ENCODE results near the gene GMNC.
"Not testable (repeated sequence)": the region's sequence is repeated elsewhere in the genome, so short reads cannot be mapped to it uniquely, and the experiment has no call there.

Gene GMNC

DNA sequence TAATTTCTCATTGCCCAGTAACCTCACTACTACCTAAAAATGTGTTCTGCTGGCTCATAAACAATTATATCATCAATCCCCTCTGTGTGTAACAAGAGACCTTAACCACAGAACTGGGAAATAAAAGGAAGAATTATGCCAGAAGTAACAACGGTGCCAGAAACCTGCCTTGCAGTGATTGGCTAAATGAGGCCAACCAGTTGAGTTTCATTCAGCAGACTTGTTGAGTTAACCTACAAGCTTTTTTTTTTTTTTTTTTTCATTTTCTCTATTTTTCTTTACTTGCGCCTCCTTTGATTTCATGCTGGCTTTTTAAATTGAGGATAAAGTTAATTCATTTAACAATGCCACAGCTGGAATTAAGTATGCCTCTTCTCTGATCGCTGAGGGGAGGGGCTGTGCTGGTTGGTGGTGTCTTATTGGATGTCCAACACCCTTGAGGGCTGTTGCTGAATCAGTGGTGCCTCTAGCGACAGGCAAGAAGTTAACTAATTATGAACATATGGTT is 30.0 kb upstream of the GMNC start:
- no peaks in the 10 kb centered on the region for H3K27me3 ChIP-seq (replicated peaks; ENCODE audit: control insufficient read depth, insufficient read depth, low read length)
- DNase-seq (ENCODE audit: extremely low read depth, insufficient read length): no peak

DNA sequence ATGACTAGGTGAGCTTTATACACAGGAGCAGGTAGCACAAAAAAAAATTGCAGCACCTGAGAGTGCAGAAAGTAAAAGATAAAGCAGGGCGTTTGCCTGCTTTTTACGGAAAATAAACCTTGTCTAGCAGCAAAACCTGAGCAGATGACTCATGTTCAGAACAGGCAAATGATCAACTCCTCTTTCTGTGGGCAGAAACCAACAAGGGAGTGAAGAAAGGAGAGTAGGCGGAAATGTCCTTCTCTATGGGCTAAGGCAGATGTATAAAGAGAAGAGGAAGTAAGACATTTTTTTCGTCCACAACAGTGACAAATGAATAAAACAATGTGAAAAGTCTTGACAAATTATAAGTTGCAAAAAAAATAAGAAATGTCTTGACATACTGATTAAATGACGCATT is 24.5 kb upstream of the GMNC start:
- no peaks in the 10 kb centered on the region for H3K36me3 ChIP-seq (ENCODE audit: control insufficient read depth, insufficient read depth, low read length)
- DNase-seq (ENCODE audit: extremely low read depth, insufficient read length): no peak
- TF ChIP-seq, protein P1, sequence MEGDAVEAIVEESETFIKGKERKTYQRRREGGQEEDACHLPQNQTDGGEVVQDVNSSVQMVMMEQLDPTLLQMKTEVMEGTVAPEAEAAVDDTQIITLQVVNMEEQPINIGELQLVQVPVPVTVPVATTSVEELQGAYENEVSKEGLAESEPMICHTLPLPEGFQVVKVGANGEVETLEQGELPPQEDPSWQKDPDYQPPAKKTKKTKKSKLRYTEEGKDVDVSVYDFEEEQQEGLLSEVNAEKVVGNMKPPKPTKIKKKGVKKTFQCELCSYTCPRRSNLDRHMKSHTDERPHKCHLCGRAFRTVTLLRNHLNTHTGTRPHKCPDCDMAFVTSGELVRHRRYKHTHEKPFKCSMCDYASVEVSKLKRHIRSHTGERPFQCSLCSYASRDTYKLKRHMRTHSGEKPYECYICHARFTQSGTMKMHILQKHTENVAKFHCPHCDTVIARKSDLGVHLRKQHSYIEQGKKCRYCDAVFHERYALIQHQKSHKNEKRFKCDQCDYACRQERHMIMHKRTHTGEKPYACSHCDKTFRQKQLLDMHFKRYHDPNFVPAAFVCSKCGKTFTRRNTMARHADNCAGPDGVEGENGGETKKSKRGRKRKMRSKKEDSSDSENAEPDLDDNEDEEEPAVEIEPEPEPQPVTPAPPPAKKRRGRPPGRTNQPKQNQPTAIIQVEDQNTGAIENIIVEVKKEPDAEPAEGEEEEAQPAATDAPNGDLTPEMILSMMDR (IDR thresholded peaks at IDR 0.05; ENCODE audit: insufficient read depth, low read length, poor library complexity, severe bottlenecking): no peak
- no peak overlapping the region for H3K4me3 ChIP-seq (replicated peaks; ENCODE audit: low read depth, low read length)
- no peaks in the 10 kb centered on the region for H3K27me3 ChIP-seq (replicated peaks; ENCODE audit: control insufficient read depth, insufficient read depth, low read length)

More for the DNA sequence above, 30.0 kb upstream of the GMNC start:
- no peaks in the 10 kb centered on the region for H3K36me3 ChIP-seq (ENCODE audit: control insufficient read depth, insufficient read depth, low read length)
- TF ChIP-seq, protein P1 (IDR thresholded peaks at IDR 0.05; ENCODE audit: insufficient read depth, low read length, poor library complexity, severe bottlenecking): no peak
- no peak overlapping the region for H3K4me3 ChIP-seq (replicated peaks; ENCODE audit: low read depth, low read length)

DNA sequence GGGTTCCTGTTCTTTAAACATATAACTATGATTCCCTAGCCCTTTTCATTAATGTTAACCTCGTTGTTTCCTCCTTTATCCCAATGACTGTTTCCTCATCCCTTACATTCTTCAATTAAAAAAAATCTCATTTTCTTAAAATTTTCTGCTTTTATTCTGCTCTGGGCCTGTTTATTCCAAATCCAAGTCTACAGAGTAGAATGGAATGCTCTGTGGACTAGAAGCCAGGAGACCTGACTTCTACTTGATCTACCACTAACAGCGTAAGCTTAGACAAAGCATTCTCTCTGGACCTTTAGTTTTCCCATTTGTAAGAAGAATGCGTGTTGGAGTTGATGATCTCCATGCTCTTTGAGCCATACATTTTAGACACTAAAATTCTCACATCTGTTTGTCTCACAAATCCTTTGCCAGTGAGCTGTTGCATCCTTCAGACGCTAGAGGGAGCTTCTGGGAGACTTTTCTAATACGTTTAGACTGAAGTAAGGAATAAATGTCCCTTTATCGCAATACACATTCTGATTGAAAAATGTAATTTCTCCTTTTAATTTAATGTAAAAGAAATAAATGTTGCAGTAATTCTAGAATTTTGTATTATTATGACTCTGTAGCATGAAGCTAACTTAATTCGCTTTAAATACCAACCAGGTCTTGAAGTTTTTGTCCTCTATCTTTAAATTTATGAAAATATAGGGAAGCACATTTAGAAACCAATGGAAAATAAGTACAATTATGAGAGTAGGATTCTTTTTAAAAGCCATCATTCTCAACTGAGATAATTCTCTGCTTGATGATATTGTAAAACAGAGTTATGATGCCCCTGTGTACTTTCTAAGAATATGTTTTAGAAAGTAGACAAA is 21.7 kb upstream of the GMNC start:
- TF ChIP-seq, protein P1 (IDR thresholded peaks at IDR 0.05; ENCODE audit: insufficient read depth, low read length, poor library complexity, severe bottlenecking): peak; percentile 92
- H3K36me3 ChIP-seq (ENCODE audit: control insufficient read depth, insufficient read depth, low read length): no peaks in the 10 kb centered on the region
- no peak overlapping the region for H3K4me3 ChIP-seq (replicated peaks; ENCODE audit: low read depth, low read length)
- H3K27me3 ChIP-seq (replicated peaks; ENCODE audit: control insufficient read depth, insufficient read depth, low read length): no peaks in the 10 kb centered on the region
- DNase-seq (ENCODE audit: extremely low read depth, insufficient read length): peak; percentile 9

DNA sequence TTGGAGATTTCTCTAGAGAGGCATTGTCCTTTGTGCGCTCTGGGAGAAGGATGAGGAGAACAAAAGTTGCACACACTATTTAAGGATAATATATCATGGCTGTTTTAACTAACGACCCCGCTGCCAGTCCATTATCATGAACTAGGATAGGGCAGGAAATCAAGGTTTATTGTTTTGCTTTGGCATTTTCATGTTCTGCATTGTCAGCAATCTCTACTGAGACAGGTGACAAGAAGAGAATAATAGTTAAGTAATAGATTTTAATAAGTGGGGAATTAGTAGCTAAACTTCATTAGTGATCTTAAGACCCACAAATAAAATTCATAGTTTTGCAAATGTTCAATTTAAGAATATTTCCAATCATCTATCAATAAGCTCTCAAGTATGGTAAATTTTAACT is 20.6 kb upstream of the GMNC start:
- no peaks in the 10 kb centered on the region for H3K27me3 ChIP-seq (replicated peaks; ENCODE audit: control insufficient read depth, insufficient read depth, low read length)
- no peak overlapping the region for H3K4me3 ChIP-seq (replicated peaks; ENCODE audit: low read depth, low read length)
- TF ChIP-seq, protein P1 (IDR thresholded peaks at IDR 0.05; ENCODE audit: insufficient read depth, low read length, poor library complexity, severe bottlenecking): no peak
- H3K36me3 ChIP-seq (ENCODE audit: control insufficient read depth, insufficient read depth, low read length): no peaks in the 10 kb centered on the region
- DNase-seq (ENCODE audit: extremely low read depth, insufficient read length): no peak

DNA sequence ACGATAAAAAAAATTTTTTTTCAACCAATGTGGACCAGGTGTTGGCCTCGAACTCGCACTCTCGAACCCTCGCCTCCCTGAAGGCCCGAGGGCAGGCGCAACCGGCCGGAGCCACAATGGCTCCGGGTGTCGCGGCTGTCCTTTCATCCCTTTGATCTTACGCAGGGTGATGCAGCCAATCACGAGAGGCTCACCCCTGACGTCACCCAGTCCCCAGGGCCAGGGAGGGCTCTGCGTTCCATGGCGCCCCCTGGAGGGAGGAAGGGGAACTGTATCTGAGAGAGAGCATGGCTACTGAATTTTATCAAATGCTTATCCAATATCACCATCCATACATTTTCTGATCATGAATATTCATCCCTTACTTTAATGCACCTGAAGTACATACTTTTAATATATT is 15.4 kb upstream of the GMNC start:
- TF ChIP-seq, protein P1 (IDR thresholded peaks at IDR 0.05; ENCODE audit: insufficient read depth, low read length, poor library complexity, severe bottlenecking): peak; percentile 38
- no peak overlapping the region for H3K4me3 ChIP-seq (replicated peaks; ENCODE audit: low read depth, low read length)
- H3K36me3 ChIP-seq (ENCODE audit: control insufficient read depth, insufficient read depth, low read length): no peaks in the 10 kb centered on the region
- peak; percentile 11 for DNase-seq (ENCODE audit: extremely low read depth, insufficient read length)
- no peaks in the 10 kb centered on the region for H3K27me3 ChIP-seq (replicated peaks; ENCODE audit: control insufficient read depth, insufficient read depth, low read length)

DNA sequence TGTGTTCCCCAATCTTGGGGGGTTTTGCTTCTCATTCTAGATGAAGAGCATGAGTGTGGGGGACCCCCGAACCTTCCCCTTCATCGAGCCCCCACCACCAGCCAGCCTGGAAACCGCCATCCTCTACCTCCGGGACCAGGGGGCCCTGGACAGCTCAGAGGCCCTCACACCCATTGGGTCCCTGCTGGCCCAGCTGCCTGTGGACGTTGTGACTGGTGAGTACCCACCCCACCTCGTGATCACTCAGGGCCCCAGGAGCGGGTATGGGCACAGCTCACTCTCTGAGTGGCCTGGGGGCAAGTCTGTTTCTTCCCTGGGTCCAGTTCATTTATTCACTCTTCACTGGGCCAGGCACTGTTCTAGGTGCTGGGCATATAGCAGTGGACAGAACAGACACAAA is 13.9 kb upstream of the GMNC start:
- not testable (repeated sequence) for DNase-seq (ENCODE audit: extremely low read depth, insufficient read length); H3K4me3 ChIP-seq (replicated peaks; ENCODE audit: low read depth, low read length); H3K27me3 ChIP-seq (replicated peaks; ENCODE audit: control insufficient read depth, insufficient read depth, low read length); H3K36me3 ChIP-seq (ENCODE audit: control insufficient read depth, insufficient read depth, low read length)

DNA sequence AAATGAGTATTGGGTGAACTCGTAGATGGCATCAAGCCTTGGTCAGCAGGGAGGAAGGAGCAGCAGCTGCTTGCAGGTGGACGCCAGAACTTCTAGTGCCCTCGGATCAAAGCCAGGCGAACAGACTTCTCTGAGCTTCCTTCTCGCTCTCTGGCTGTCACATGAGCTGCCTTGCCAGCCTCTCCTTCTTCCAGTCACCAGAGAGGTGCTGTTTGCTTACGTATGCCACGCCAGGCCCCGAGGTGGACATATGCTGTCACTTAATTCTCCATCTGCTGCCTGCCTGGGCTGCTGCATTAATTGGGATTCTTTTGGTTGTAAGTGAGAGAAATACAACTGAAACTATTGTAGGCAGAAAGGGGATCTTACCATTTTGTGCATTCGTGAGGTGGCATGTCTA is 12.6 kb upstream of the GMNC start:
- not testable (repeated sequence) for H3K27me3 ChIP-seq (replicated peaks; ENCODE audit: control insufficient read depth, insufficient read depth, low read length); H3K36me3 ChIP-seq (ENCODE audit: control insufficient read depth, insufficient read depth, low read length); DNase-seq (ENCODE audit: extremely low read depth, insufficient read length); H3K4me3 ChIP-seq (replicated peaks; ENCODE audit: low read depth, low read length)
